HL-60 (cell line): ENCODE results near the gene CTDNEP1.

Experiments used
- GABPA ChIP-seq: IDR thresholded peaks from 2 replicates; pipeline ENCODE4 v1.6.1; 2012; ENCODE audit warnings: low read depth
- POLR2AphosphoS5 ChIP-seq: IDR thresholded peaks from 2 replicates; pipeline ENCODE4 v1.6.1; 2012; ENCODE audit warnings: low read depth
- SPI1 ChIP-seq: IDR thresholded peaks from 2 replicates; pipeline ENCODE4 v1.6.1; 2012; ENCODE audit warnings: low read depth, mild to moderate bottlenecking, borderline replicate concordance
- TF ChIP-seq, protein P1 (sequence below): IDR thresholded peaks from one replicate; pipeline ENCODE4 v1.5.1; 2011; ENCODE audit warnings: low read length, control low read depth, inconsistent platforms; ENCODE audit not compliant: insufficient read depth
- TF ChIP-seq, protein P2 (sequence below): IDR thresholded peaks from 2 replicates; pipeline ENCODE4 v1.6.1; 2012; ENCODE audit warnings: low read depth; ENCODE audit not compliant: insufficient replicate concordance

GRCh38 chr17:7260151-7260550, 8.6 kb upstream of the CTDNEP1 start:
- TF ChIP-seq POLR2AphosphoS5 (no peak), SPI1 (no peak), GABPA (no peak)
- TF ChIP-seq, protein P1, sequence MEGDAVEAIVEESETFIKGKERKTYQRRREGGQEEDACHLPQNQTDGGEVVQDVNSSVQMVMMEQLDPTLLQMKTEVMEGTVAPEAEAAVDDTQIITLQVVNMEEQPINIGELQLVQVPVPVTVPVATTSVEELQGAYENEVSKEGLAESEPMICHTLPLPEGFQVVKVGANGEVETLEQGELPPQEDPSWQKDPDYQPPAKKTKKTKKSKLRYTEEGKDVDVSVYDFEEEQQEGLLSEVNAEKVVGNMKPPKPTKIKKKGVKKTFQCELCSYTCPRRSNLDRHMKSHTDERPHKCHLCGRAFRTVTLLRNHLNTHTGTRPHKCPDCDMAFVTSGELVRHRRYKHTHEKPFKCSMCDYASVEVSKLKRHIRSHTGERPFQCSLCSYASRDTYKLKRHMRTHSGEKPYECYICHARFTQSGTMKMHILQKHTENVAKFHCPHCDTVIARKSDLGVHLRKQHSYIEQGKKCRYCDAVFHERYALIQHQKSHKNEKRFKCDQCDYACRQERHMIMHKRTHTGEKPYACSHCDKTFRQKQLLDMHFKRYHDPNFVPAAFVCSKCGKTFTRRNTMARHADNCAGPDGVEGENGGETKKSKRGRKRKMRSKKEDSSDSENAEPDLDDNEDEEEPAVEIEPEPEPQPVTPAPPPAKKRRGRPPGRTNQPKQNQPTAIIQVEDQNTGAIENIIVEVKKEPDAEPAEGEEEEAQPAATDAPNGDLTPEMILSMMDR = no peak
- TF ChIP-seq, protein P2, sequence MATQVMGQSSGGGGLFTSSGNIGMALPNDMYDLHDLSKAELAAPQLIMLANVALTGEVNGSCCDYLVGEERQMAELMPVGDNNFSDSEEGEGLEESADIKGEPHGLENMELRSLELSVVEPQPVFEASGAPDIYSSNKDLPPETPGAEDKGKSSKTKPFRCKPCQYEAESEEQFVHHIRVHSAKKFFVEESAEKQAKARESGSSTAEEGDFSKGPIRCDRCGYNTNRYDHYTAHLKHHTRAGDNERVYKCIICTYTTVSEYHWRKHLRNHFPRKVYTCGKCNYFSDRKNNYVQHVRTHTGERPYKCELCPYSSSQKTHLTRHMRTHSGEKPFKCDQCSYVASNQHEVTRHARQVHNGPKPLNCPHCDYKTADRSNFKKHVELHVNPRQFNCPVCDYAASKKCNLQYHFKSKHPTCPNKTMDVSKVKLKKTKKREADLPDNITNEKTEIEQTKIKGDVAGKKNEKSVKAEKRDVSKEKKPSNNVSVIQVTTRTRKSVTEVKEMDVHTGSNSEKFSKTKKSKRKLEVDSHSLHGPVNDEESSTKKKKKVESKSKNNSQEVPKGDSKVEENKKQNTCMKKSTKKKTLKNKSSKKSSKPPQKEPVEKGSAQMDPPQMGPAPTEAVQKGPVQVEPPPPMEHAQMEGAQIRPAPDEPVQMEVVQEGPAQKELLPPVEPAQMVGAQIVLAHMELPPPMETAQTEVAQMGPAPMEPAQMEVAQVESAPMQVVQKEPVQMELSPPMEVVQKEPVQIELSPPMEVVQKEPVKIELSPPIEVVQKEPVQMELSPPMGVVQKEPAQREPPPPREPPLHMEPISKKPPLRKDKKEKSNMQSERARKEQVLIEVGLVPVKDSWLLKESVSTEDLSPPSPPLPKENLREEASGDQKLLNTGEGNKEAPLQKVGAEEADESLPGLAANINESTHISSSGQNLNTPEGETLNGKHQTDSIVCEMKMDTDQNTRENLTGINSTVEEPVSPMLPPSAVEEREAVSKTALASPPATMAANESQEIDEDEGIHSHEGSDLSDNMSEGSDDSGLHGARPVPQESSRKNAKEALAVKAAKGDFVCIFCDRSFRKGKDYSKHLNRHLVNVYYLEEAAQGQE = no peak
